Activated naive CD4-positive, alpha-beta T cell treated with anti-CD3 and anti-CD28 coated beads, Interleukin-2, amount 50 U/mL, for 72 hours (primary cell): Measurements from ENCODE around the gene ASB2. TPM values are rescaled to one million over a fixed set of nuclear protein-coding genes. Genes with fewer than 3 reads are reported as not detected.

Experiments used
- ATAC-seq, 2 donors: fragments of 150-1000 bp; cut with Tn5 transposase; 2 replicates each; pipeline ENCODE4 v1.10.0; 2021; ENCODE audit warnings: mild to moderate bottlenecking in 2 of 2, moderate library complexity in 2 of 2
- DNase-seq, 2 donors: peaks; one replicate each; pipeline ENCODE4 v3.0.0; 2021 to 2022; ENCODE audit warnings: low spot score in 2 of 2
- H3K27ac Mint-ChIP-seq, 2 donors: one replicate each; pipeline ENCODE4 v1.8.0; 2022; ENCODE audit warnings: mild to moderate bottlenecking in 2 of 2, mixed read lengths in 2 of 2
- H3K36me3 Mint-ChIP-seq, 2 donors: one replicate each; pipeline ENCODE4 v1.8.0; 2022; ENCODE audit warnings: mixed read lengths in 2 of 2
- H3K9me3 Mint-ChIP-seq, 2 donors: one replicate each; pipeline ENCODE4 v1.8.0; 2022; ENCODE audit warnings: mixed read lengths in 2 of 2
- total RNA-seq, 2 donors: library from RNA; stranded (reverse); gene quantifications; one replicate each; pipeline ENCODE4 v1.2.3, GENCODE V29; 2022

Gene ASB2
- total RNA-seq, 2 donors from 2014 or later = 12.9 to 50.0 TPM

DNA sequence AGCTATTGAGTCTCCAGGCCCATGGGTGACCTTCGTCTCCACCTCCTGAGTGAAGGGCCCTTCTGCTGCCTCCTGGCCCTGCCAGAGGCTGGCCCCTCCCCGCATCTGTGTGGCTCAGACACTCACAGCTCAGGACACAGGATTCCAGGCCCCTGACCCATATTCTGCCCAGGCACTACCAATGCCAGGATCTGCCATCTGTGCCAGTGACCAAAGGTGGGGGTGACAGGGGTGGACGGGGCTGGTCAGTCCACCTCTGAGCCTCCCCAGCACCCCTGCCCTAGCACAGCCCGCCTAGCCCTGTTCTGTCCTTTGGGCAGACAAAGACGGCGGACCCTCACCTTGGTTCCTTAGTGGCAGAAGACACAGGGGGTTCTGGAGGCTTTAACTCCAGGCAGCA lies 2.8 kb downstream of the ASB2 start:
- Mint-ChIP-seq H3K36me3 (peaks cover 24 to 52% of the 10 kb centered on the region in 2 donors), H3K27ac (peak overlapping the region; percentile 91 to 97), H3K9me3 (peaks cover 5 to 13% of the 10 kb centered on the region in 2 donors)
- ATAC-seq (no peak), DNase-seq (no peak)

DNA sequence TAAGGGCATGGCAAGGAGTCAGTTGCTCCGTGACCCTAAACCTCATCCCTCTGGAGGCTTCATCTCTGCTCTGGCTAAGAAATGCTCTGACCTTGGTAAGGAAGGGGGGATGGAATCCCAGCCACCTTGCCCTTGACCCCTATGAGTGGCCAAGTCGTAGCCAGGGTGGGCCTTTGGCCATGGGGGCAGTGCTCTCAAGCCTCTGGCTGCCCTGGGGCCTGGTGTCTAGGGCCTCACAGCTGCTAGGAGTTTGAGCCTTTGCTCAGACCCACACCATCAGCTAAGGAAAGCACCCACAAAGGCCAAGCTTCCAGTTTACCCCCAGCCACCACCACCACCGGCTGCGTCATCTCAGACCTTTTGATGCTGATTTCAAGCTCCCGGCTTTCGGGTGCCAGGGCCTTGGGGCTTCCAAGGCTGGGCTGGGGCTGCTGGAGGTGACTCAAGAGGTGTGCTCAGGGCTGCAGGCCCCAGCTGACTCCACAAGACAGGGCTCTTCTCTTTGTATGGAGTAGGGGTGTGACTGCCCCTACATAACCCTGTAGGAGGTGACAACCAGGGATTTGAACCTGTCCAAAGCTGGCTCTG lies 3.7 kb downstream of the ASB2 start:
- Mint-ChIP-seq H3K36me3 (peaks cover 19 to 48% of the 10 kb centered on the region in 2 donors), H3K9me3 (peaks cover 5 to 13% of the 10 kb centered on the region in 2 donors), H3K27ac (peak overlapping the region; percentile 91 to 97)
- ATAC-seq (peak in 1 of 2 donors; percentile 18), DNase-seq (peak in 1 of 2 donors; percentile 62)

DNA sequence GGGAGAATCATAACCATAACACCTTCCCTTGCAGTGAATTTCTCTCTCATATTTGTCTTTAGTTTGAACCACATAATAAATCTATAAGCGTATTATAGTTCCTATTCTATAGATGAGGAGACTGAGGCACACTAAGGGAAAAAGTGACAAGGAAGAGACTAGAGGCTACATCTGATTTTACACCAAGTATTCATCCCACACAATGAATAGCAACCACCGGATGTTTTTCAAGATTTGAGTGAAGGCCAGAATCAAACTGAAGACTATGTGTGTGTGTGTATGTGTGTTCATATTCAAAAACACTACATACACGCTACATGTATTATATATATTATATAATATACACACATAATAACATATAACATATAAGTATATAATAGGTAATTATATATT lies 4.7 kb downstream of the ASB2 start:
- ATAC-seq = peak in 1 of 2 donors; percentile 56
- Mint-ChIP-seq H3K9me3 (peaks cover 2 to 6% of the 10 kb centered on the region in 2 donors), H3K27ac (peak overlapping the region; percentile 91 to 99), H3K36me3 (peaks cover 10 to 37% of the 10 kb centered on the region in 2 donors)
- no peak for DNase-seq

DNA sequence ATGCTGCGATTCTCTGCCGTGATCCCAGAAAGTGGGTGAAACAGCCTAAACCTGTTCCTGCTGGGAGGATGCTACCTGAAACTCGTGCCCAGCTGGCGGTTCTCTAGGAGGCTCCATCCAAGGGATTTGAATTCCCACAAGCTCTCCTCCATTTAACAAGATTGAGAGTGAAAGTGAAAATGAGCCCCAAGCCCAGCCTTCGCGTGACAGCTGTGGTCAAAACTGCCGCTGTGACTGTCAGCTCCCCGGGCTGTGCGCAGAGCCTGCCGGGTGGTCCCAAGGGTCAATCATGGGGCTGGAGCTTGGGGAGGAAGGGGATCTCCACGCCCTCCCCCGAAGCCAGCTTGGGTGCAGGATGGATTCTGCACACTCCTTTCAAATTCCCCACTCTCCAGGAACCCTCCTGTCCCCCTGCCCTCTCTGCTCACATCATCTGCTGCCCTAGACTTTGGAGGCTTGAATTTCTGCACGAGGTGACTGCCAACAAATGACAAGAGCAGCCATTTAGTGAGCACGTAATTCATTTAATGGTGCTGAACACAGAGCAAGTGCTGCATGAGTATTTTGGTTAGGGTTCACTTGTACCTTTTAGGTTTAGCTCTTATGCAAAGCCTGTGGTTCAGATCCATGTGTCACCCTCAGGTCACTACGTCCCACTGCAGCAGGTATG lies 5.3 kb downstream of the ASB2 start:
- peaks cover 8 to 38% of the 10 kb centered on the region in 2 donors for H3K36me3 Mint-ChIP-seq
- peak; percentile 78 to 82 for ATAC-seq
- H3K9me3 Mint-ChIP-seq = peaks cover 0 to 5% of the 10 kb centered on the region in 2 donors
- peak; percentile 66 to 75 for DNase-seq
- peak overlapping the region; percentile 91 to 99 for H3K27ac Mint-ChIP-seq

DNA sequence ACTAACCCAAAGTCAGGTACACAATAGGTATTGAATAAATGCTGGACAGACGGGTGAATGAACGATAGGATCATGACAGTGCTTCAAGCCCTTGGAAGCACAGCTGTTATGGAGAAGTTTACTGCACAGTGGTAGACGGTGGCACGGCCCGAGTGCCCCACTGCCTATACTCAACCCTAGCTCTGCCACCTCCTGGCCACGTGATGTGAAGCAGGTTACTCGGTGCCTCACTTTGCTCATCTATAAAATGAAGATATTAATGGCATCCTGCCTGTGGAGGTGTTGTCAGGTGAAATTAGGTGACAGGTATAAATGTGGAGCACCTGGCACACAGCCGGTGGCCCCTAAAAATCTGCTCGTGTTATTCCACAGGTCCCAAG lies 5.8 kb downstream of the ASB2 start:
- peaks cover 2 to 38% of the 10 kb centered on the region in 2 donors for H3K36me3 Mint-ChIP-seq
- ATAC-seq = peak; percentile 34 to 43

DNA sequence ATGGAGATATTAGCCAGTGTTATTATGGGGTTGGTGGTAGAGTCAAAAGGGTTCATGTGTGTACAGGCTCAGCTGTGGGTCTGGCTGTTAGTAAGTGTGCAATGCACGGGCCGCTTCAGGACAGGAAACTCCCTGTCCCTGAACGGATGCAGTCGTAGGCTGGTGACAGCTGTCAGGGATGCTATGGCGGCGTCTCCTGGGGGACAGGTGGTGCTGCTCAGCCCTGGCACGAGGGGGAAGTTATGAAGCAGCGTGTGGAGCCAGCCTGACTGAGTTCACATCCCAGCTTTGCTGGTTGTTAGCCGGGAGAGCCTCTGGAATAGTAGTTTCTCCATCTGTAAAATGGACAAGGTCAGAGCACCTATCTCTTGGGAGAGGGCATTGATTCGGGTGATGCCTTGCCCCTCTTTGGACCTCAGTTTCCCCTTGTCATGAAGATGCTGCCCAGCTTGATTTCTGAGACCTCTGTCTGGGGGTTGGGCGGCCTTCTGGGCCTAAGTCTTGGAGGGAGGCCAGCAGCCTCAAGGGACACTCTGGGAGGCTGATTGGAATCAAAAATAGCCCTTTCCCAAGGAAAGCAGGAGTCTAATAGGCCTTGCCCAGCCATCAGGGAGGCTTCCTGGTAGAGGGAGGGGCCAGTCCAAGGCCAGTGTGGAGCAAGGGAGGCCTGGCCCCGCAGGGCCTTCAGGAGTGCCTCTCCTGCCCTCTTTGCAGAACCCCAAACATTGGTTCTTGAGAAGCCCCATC lies 7.1 kb downstream of the ASB2 start:
- DNase-seq (no peak), ATAC-seq (no peak)
- H3K9me3 Mint-ChIP-seq = peaks cover 8% of the 10 kb centered on the region in 2 donors
- peak overlapping the region; percentile 46 to 99 for H3K27ac Mint-ChIP-seq
- H3K36me3 Mint-ChIP-seq = peaks cover 4 to 42% of the 10 kb centered on the region in 2 donors

More for the DNA sequence above, 5.8 kb downstream of the ASB2 start:
- Mint-ChIP-seq H3K27ac (peak overlapping the region; percentile 91 to 99), H3K9me3 (peaks cover 0 to under 1% of the 10 kb centered on the region in 2 donors)
- no peak for DNase-seq

DNA sequence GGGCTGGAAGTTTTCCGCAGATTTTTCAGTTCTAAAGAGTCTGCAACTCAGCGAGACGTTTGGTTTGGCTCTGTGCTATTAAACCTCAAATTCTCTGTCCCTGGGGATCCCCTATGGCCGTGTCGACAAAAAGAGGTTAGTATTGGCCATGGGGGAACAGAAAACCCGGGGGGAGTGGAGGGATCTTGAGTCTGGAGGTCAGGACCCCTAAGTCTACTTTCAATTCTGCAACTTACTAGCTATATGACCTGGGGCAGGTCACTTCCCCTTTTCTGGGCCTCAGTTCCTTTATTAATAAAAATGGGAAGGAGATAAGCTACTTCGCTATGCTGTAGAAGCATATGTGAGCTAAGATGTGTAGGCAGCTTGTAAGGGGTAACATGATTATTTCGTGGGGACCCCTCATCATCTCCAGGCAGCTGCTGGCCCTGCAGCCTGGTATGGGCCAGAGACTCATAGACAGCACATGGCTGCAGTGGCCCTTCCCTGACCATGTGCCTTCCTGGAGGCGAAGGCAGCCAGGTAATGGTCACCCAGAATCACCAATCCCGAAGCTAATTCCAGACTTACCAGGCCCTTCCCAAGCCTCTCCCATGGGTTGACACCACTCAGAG lies 8.6 kb downstream of the ASB2 start:
- ATAC-seq = no peak
- Mint-ChIP-seq H3K9me3 (peaks cover 8% of the 10 kb centered on the region in 2 donors), H3K36me3 (peaks cover 4 to 36% of the 10 kb centered on the region in 2 donors), H3K27ac (no peak overlapping the region)
- DNase-seq = no peak

DNA sequence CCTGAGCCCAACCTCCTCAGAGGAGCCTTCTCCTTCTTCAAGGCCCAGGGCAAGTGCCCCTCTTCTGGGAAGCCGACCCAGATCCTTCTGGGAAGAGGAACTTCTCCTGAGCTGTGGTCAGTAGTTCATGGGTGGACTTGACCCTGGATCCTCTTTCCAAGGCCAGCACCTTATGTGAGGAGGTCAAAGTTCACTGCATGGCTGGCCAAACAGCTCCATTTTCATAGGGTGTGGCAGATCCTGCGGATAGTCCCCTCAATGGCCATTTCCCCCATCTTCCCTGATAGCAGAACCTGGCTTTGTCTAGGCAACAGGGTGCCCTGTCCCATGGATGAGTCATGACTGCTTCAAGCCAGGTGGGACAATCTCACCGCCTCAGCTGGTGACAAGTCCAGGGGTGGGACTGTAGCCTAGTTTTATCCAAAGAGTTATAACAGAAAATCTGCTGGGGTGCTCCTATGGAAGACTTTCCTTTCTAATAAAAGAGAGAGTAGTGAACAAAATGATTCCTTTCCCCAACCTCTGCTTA lies 10.4 kb downstream of the ASB2 start:
- Mint-ChIP-seq H3K27ac (no peak overlapping the region), H3K9me3 (peaks cover 8% of the 10 kb centered on the region in 2 donors), H3K36me3 (peaks cover 4 to 47% of the 10 kb centered on the region in 2 donors)
- DNase-seq = no peak
- no peak for ATAC-seq

DNA sequence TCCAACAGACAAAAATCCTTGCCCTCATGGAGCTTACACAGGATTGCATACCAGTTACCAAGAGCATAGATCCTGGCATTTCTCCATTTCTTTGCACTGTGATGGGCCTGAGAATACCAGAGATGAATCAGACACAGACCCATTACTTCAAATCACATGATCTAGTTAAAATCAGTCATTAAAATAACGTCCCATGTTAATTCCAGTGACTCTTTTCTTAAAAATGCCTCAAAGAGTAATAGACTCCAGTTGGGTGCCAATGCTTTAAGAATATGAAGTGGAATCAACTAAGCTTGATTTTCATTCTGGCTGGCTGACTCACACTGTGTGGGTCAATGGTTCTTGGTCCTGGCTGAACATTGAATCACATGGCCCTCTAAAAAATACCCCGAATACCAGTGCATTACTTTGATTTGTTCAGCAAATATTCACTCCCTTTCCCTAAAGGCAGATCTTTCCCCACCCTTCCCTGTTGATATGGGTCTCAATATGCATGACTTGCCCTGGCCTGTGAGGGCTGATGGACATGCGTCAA lies 11.0 kb downstream of the ASB2 start:
- Mint-ChIP-seq H3K27ac (no peak overlapping the region), H3K9me3 (peaks cover 8% of the 10 kb centered on the region in 2 donors), H3K36me3 (peaks cover 4 to 48% of the 10 kb centered on the region in 2 donors)
- DNase-seq (no peak), ATAC-seq (no peak)

DNA sequence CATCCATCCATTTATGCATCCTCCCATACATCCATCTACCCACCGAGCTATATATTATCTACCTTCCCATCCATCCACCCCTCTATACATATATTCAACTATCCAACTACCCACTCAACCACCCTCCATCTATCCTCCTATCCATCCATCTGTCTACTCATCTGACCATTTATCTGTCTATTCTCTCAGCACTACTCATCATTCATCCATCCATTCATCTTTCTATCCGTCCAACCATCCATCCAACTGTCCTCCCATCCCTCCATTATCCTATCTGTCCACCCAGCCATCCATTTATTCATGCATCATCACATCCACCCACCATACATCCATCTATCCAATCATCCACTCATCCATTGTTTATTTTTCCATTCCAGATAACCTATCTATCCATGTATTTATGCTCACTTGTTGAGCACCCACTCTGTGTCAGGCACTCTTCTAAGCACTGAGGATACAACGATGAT lies 11.5 kb downstream of the ASB2 start:
- DNase-seq = no peak
- peaks cover 4 to 48% of the 10 kb centered on the region in 2 donors for H3K36me3 Mint-ChIP-seq
- H3K9me3 Mint-ChIP-seq = peaks cover 8% of the 10 kb centered on the region in 2 donors
- H3K27ac Mint-ChIP-seq = peak overlapping the region in 1 of 2 donors; percentile 13
- no peak for ATAC-seq

DNA sequence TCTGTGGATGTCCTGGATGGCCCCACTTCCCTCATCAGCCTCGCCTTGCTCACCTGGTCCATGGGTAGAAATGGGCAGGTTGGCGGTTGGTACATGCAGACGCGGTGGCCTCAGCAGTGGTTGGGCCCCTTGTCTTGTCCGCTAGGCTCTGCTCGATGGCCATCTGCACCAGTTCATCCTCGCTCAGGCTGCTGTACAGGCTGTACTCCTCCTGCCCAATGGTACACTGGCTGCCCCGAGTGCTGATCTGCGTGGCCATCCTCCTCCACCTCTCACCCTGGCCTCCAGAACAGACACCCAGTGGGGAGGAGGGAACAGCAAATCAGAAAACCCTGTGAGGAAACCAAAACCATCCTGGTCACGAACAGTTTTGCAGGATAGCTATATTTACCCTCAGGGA lies 12.1 kb downstream of the ASB2 start:
- H3K27ac Mint-ChIP-seq = peak overlapping the region in 1 of 2 donors; percentile 13
- no peak for ATAC-seq
- peaks cover 4 to 53% of the 10 kb centered on the region in 2 donors for H3K36me3 Mint-ChIP-seq
- DNase-seq = no peak
- peaks cover 8% of the 10 kb centered on the region in 2 donors for H3K9me3 Mint-ChIP-seq

DNA sequence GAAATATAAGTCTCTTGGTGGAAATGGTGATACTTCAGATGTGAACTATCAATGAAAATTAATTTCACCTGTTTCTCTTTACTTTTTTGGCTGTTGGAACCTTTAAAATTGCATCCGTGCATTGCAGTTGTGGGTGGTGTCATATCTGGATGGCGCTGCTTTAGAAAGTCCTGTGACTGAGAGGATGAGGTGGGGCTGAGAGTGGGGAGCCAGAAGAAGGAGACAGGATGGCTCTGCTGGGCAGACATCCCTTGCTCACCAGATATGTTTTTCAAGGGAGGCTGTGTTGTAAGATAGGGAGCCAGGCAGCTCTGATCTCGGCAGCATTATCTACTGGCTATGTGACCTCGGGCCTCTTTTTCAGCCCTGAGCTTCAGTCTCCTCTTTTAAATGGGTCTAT lies 12.7 kb downstream of the ASB2 start:
- no peak for DNase-seq
- H3K9me3 Mint-ChIP-seq = peaks cover 8% of the 10 kb centered on the region in 2 donors
- ATAC-seq = no peak
- H3K36me3 Mint-ChIP-seq = peaks cover 4 to 53% of the 10 kb centered on the region in 2 donors
- peak overlapping the region; percentile 86 to 95 for H3K27ac Mint-ChIP-seq

DNA sequence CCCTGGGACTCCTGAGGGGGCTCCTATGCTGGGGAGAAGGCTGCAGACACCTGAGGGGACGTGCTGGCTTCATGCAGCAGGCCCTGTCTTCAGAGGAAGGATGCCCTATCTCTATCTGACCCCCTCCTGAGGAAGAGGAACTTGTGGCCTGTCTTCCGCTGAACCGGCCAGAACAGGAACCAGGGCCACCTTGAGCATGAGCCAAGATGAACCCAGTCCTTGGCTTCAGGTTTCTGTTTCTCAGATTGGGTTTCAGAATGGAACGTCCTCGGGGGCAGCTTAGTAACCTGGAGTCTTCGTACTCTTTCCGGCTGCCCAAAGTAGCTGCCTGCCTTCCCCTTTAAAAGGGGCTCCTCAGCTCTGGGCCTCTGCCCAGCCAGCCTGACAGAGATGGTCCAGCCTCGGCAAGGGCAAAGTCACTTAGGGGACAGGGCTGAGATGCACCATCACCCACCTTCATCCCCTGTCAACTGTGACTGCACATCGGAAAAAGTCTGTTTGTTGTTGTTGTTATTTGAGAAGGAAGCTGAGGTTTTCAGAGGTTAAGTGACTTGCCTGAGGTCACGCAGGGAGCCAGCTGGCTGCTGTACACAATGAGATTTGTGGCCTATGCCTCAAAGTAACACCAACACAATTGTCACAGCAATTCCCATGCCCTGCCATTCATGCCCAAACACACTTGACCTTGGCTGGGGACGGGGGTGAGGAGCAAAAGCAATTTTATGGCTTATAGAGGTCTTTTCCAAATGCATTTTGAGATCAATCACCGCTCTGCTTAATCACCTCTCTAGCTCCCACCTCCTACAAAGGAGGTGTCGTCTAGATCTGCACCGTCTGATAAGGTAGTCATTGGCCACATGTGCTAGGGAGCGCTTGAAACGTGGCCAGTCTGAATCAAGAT lies 13.4 kb downstream of the ASB2 start:
- peaks cover 8% of the 10 kb centered on the region in 2 donors for H3K9me3 Mint-ChIP-seq
- peaks cover 4 to 52% of the 10 kb centered on the region in 2 donors for H3K36me3 Mint-ChIP-seq
- DNase-seq (no peak), ATAC-seq (peak in 1 of 2 donors; percentile 38)
- peak overlapping the region; percentile 86 to 95 for H3K27ac Mint-ChIP-seq

DNA sequence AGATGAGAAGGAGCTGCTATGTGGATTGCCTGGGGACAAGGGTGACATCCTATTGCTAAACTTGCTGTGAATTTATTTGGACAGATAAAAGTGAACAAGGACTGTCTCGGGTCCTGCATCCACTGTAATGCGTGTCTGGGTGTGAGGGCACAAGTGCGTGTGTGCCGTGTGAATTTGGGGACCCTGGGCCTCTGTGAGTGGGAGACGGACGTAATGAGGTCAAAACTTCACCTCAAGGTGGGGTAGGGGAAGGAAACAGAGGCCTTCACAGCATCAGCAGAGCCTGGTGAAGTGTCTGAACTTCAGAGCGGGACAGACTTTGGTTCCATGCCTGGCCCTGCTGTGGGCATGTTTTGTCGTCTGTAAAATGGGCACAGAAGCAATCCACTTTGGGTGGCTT lies 14.8 kb downstream of the ASB2 start:
- DNase-seq (no peak), ATAC-seq (no peak)
- peaks cover 4 to 52% of the 10 kb centered on the region in 2 donors for H3K36me3 Mint-ChIP-seq
- peak overlapping the region; percentile 22 to 93 for H3K27ac Mint-ChIP-seq
- H3K9me3 Mint-ChIP-seq = peaks cover 8% of the 10 kb centered on the region in 2 donors

DNA sequence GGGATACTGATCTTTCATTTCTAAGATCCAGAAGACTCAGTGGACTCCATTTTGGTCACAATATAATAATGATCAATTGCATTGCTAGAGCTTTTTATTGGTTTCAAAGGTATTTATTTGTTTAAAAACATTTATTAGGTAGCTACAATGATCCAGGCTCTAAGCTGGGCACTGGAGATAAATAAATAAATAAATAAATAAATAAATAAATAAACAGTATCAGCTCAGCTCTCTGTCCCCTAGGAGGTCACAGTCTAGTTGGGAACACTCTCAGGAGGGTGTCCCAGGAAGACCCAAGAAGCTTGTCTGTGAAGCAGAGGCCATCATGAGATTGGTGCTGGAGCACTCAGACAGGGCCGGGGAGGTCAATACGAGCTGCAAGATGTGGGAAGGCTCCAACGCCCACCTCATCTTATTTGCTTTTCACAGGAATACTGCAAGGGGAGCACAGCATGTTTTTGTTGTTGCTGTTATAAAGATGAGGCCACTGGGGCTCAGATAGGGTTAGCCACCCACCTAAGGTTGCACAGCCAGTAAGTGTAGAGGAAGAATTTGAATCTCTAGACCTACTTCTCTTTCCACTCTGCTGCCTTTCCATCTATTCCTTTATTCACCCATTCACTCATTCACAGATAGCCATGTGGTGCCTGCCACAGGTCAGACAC lies 15.5 kb downstream of the ASB2 start:
- Mint-ChIP-seq H3K9me3 (peaks cover 8% of the 10 kb centered on the region in 2 donors), H3K36me3 (peaks cover 4 to 46% of the 10 kb centered on the region in 2 donors), H3K27ac (peak overlapping the region; percentile 94 to 99)
- no peak for ATAC-seq
- DNase-seq = no peak
